CD1c-positive myeloid dendritic cell (primary cell): ENCODE measurements around the gene S100A7.

Experiments
- DNase-seq: peaks from one replicate; pipeline ENCODE4 v3.0.0-alpha.2; 2016; ENCODE audit errors: extremely low spot score

S100A7 gene

GRCh38 chr1:153460551-153460950, at the start of gene S100A7:
S100A7 (minus strand) TSS chr1:153460651; CDS start chr1:153459013, 1,638 bp downstream.
- no peak for DNase-seq

GRCh38 chr1:153509729-153510354, 49.4 kb upstream of the S100A7 start:
- peak; percentile 51 for DNase-seq

DNA sequence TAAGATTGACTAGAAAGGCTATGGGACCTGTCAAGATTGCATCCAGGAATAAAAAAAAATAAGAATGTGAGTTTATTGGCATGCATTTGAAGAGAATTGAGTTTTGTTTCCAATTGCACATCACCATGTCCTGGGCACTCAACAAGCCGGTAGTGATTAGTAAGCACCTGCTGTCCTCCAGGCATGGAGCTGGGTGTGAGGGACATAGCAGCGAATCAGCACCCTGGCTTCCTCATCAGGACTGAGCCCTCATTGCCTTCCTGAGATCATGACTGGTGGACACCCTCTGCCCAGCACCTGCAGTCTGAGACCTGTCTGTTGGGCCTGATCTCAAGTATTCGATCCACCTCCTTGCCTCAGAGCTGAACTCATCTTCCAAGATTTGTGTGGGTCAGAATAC, 48.6 kb upstream of the S100A7 start:
- no peak for DNase-seq

DNA sequence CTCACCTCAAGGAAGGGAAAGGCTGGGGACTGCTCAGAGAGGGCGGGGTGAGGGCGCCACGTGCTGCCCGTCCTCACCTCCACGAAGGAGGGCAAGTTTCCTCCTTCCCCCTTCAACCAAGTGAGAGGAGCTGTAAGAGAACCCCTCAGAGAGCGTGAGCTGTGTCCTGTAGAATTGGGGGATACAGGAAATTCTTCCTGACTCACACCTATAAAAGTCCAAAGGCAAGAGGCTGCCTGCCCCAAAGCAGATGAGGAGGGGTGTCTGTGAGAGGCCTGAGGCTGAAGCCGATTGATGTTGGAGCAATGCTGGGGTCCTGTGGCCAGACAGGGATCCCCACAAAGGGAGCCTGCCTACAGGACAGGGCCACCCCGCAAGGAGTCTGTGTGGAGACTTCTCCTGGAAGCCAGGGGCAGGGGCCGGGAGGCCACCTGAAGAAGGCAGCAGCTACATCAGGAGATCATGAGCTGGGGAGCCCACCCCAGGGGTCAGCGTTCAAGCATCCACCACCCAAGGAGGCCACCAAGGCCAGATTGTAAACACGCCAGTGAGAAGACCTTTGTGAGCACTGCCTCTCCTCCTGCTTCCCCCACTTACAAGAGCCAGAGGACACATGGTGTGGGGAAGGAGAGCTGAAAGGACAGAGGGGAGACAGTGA, 47.6 kb upstream of the S100A7 start:
- DNase-seq: no peak

DNA sequence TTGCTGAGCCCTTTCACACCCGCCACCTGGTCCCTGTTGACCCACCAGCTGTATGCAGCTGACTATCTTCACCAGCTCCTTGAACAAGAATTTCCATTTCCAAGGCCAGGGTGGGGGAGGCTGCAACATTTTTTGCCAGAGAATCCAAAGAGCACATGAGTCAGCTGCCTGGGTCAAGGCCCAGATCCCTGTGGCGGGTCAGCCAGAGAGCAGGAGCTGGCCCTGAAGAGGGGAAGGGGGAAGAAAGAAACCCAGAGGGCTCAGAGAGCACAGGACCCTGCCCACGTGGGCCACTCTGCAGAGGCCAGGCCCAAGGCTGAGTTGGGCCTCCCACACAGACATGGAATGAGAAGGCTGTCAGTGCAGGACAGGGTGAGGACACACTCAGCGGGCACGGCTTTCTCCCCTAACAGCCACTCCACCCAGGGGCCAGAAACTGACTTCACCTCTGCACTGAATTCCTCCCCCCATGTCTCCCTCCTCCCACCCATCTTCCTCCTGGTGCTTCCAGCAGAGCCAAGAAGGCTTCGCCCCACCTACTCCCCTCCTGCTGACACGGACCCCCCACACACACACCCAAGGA, 46.5 kb upstream of the S100A7 start:
- no peak for DNase-seq

DNA sequence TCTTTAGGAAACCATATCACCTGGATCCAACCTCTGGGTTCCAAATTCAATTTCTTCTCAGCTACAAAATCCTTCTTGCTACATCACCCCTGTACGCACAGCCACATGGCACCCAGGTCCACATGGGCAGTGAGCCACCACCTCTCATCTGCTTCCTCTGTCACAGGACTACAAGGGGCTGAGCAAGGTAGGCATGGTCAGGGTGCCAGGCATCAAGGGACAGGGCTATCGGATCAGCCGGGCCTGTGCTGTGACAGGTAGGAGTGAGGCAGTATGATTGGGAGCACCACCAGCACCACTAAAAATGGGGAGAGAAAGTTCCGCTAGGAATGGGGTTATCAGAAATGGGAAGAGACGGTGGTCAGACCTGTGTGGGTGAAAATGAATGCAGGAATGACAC, 45.9 kb upstream of the S100A7 start:
- DNase-seq: no peak

- no peak for DNase-seq
Measured at GRCh38 chr1:153505576-153505975, 45.1 kb upstream of the S100A7 start.

GRCh38 chr1:153503766-153504165, 43.3 kb upstream of the S100A7 start:
- no peak for DNase-seq

GRCh38 chr1:153498746-153499145, 38.3 kb upstream of the S100A7 start:
- DNase-seq: no peak

DNA sequence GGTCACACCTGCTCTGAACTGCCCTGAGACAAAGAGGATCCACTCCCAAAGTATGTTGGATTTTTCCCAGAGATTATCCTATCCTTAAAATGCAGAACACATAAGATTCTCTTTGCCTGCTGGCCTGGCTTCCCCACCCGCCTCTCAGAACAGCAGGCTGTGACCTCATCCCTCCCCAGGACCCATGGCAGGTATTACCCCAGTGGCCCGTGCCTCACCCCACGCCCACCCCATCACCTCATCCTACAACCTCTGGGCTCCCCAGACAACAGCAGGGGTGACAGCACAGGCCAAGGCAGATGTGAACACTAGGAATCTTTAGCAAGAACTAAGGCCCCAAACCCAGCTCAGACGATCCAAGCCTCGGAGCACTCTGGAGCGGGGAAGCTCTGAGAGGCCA, 35.1 kb upstream of the S100A7 start:
- DNase-seq: no peak

GRCh38 chr1:153494976-153495535, 34.6 kb upstream of the S100A7 start:
- peak; percentile 76 for DNase-seq

DNA sequence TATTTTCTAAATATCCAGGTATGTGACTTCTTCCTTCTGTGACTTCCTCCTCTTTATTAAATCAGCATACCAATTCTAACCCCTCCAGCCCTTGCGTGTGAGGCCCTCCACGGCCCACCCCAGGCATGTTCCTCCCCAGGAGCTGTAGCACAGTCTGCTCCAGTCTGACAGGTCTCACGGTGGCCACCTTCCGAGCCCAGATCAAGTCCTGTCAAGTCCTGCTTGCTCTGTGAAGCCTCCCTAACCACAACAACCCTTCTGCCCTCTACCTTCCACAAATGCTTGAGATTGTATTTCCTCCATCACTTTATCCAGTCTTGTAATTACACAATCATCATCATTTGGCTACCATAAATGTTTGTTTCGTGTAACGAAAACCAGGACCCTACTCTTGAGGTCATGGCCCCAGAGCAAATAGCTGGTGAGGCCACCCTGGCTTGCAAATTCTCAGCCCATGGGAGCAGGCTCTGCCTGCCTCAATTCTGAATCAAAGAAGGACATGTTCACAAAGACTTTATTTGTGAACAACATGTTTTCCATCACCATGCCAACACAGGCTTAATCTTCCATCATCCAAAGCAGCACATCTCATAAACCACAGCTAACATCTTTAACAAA, 33.0 kb upstream of the S100A7 start:
- DNase-seq: no peak

- DNase-seq: peak; percentile 33
Measured at GRCh38 chr1:153490272-153491051, 30.0 kb upstream of the S100A7 start.

DNA sequence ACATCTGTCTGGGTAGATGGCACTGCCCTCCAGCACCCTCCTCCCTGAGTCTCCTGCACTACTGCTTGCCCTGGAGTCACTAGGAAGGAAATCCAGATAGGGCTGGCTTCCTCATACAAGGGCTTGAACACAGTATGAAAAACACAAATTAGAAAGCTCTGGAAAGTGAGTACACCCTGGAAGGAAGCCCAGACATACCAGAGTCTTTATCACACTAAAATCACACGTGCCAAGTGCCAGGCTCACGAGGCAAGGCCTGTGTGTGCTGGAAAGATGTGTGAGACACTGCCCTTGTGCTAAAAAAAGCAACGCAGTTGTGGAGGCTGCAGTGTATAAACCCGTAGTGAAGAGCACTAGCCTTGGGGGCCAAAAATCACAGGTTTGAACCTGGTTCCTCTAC, 28.3 kb upstream of the S100A7 start:
- DNase-seq: no peak

GRCh38 chr1:153487707-153488106, 27.3 kb upstream of the S100A7 start:
- DNase-seq: no peak

GRCh38 chr1:153485863-153486262, 25.4 kb upstream of the S100A7 start:
- DNase-seq: no peak

- DNase-seq: no peak
Measured at GRCh38 chr1:153483776-153484175, 23.3 kb upstream of the S100A7 start.

- no peak for DNase-seq
Measured at GRCh38 chr1:153481124-153481523, 20.7 kb upstream of the S100A7 start.

DNA sequence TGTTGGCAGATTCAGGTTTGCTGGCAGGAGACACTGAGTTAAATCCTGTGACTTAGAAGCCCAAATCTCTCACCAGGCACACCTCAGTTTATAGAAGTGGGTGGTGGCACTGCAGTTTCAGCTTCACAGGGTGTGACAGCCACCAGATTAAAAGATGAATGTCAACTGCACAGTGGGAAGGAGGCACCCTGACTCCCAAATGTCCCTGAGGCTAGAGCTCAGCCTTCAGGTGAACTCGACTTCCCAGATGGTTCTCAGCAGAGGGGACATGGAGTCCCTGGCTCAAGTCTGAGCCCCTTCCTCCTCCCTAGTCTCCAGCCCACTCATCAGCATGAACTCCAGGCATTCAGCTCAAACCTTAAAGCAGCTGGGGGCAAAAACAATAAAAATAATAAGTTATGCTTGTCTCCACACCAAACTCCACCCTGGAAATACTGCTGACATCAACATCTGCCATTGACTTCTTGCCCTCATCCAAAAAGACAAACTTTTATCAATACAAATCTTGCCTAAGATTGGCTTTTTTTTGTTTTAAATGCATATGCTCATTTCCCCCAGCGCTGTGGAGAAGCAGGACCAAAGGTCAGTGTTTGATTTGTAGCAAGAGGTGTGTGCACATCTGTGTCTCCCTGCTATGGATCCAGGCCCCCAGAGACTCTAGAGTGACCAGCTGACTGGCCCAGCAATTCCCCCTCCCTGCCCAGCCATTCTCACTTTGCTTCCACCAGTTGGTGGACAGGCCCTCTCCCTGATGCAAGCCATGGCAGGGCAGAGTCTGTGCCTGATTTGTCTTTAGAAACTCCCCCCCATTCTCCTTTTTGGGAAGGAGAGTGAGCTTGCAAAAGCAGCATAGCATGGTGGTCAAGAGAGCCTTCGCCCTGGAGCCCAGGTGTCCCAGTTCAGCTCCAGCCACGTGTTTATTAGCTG, 18.5 kb upstream of the S100A7 start:
- no peak for DNase-seq

GRCh38 chr1:153478047-153478691, 17.7 kb upstream of the S100A7 start:
- DNase-seq: no peak
